DMS53 treated with DMSO at 0.1 percent for 48 hours (cell line): Measurements from ENCODE around the gene MYMX.
"Not testable (repeated sequence)": the region's sequence is repeated elsewhere in the genome, so short reads cannot be mapped to it uniquely, and the experiment has no call there.

Experiments
- DNase-seq: peaks from one replicate; lab custom pipeline; 2025; ENCODE audit not compliant: unreplicated experiment; lab: John Stamatoyannopoulos, UW

Gene MYMX

DNA sequence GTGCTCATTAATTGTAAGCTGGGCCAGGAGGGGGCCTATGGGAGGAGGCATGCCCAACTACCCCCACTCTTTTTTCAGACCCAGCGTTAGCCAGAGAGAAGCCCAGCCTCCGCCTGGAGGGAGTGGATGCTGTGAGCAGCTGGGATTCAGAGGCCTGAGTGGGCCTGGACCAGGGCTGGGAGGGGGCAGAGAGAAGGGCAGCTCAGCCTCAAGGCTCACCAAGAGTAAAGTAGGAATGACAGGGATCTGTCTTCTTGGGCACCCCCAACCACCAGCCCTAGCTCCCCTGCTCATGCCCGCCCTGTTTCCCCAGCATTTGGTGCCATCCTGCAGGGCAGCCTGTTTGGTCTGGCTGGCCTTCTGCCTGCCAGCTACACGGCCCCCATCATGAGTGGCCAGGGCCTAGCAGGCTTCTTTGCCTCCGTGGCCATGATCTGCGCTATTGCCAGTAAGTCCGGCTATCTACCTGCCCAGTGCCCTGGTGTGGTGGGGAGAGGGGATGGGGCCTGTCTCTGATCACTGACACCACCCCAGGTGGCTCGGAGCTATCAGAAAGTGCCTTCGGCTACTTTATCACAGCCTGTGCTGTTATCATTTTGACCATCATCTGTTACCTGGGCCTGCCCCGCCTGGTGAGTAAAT, 13.4 kb downstream of the MYMX start:
- no peak for DNase-seq

DNA sequence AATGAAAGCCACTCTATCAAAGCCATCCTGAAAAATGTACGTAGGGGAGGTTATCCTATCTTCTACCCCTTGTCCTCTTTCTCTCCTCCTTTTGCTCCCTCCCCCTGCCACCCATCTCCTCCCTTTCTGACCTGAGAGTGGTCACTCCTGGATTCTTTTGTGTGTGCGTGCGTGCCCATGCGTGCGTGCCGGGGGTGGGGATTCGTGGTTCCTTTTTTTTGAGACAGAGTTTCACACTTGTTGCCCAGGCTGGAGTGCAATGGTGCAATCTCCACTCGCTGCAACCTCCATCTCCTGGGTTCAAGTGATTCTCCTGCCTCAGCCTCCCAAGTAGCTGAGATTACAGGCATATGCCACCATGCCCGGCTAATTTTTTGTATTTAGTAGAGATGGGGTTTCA, 14.7 kb downstream of the MYMX start:
- not testable (repeated sequence) for DNase-seq

DNA sequence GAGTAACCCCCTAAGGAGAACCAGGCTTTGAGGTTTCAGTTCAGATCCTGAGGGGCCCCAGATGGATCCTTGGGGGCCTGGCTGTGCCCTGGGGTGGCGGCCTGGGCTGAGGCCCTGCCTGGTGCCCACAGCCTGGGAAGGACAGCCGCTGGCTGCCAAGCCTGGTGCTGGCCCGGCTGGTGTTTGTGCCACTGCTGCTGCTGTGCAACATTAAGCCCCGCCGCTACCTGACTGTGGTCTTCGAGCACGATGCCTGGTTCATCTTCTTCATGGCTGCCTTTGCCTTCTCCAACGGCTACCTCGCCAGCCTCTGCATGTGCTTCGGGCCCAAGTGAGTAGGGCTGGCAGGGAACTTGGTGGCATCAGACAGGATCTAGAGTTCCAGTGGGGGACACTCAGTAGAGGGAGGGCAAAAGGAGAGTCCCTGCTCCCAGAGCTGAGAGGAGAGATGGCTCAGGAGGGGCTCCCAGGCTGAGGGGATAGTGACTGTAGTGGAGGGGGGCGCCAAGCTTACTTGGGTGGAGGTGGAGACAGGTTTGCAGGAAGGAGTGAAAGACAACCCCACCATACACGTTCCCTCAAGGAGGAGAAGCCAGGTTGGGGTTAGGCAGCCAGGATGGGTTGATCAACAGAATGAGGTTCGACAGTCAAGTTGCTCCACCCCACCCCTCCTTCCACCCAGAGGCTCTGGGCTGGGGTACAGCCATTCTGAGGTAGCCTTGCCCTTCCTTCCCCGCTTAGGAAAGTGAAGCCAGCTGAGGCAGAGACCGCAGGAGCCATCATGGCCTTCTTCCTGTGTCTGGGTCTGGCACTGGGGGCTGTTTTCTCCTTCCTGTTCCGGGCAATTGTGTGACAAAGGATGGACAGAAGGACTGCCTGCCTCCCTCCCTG, 16.2 kb downstream of the MYMX start:
- DNase-seq = no peak

DNA sequence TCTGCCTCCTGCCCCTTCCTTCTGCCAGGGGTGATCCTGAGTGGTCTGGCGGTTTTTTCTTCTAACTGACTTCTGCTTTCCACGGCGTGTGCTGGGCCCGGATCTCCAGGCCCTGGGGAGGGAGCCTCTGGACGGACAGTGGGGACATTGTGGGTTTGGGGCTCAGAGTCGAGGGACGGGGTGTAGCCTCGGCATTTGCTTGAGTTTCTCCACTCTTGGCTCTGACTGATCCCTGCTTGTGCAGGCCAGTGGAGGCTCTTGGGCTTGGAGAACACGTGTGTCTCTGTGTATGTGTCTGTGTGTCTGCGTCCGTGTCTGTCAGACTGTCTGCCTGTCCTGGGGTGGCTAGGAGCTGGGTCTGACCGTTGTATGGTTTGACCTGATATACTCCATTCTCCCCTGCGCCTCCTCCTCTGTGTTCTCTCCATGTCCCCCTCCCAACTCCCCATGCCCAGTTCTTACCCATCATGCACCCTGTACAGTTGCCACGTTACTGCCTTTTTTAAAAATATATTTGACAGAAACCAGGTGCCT, 16.9 kb downstream of the MYMX start:
- DNase-seq = no peak

DNA sequence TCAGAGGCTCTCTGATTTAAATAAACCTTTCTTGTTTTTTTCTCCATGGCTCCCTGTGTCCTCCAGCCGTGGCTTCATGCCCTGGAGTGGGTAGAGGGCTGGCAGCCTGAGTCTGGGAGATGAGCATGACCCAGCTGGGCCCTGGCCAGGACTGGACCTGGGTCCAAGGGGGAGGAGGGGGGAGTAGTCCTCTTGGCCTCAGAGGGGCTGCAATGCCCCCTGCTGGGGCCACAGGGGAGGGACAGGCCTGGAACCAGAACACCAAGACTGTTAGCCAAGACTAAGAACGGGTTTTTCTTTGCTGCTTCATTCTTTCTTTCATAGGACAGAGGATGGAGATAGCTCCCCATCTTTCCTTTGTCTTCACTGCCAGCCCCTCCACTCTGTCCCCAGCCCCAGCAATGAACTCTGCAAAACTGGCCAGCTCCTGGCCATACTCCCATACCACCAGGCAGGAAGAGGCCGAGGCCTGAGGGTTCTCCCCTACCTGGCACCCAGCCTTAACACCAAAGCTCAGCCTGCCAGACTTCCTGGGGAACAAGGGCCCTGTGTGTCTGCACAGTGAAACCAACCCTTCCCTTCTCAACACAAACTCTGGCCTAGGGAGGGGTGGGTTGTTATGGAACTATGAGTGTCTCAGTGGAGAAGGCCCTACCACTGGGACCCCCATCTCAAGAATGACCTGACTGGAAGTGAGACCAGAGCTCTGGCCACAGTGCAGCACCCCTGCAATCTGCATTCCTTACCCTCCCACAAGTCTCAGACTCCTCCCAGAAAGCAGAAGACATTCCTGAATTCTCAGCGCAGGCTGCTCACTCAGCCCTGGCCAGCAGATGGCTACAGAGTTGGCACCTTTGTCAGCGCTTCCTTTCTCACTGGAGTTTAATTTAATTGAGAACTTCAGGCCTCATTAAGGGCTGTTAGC, 17.6 kb downstream of the MYMX start:
- no peak for DNase-seq

DNA sequence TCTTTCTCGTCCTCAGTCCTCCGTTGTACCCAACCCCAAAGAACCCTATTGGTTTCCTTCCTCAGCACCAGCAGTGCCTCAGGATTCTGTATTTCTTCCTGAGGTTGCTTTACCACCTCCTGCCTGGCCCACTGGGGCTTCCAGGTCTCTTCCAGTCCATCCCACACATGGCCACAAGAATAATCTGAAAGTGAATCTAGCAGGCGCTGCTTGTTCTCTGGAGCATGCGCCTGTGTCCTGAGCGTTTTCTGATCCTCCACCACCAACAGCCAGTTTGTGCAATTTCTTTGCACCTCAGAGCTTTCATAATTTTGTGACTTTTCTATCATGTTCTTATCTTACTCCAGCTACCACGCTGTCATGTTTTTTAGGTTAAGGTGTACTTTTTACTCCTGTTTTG, 18.5 kb downstream of the MYMX start:
- no peak for DNase-seq

DNA sequence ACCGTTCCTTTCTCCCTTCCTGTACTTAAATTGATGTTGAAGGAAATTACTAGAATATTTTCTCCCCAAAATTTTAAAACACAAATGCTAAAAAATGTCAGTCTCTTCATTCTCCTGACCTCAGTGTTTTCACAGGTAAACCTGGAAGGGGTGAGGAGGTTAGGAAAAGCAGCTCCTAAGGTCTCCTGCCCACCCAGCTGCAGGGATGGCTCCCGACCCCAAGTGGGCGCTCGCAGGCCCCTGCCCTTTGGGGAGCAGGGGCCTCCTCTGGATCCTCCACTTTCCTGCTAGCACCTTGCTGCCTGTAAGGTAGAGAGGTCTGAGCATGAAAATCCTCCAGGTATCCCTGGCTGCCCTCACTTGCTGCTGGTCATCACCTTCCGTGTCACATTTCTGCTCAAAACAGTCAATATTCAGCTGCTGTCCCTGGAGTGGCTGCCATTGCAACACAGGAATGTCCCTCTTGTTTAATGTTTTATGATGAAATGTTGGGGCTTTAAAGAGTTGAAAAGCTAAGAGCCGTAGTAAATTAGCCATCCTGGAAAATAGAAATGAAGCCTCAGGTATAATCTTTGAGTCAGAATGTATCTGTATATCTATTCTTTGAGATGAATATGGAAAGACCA, 19.3 kb downstream of the MYMX start:
- no peak for DNase-seq

DNA sequence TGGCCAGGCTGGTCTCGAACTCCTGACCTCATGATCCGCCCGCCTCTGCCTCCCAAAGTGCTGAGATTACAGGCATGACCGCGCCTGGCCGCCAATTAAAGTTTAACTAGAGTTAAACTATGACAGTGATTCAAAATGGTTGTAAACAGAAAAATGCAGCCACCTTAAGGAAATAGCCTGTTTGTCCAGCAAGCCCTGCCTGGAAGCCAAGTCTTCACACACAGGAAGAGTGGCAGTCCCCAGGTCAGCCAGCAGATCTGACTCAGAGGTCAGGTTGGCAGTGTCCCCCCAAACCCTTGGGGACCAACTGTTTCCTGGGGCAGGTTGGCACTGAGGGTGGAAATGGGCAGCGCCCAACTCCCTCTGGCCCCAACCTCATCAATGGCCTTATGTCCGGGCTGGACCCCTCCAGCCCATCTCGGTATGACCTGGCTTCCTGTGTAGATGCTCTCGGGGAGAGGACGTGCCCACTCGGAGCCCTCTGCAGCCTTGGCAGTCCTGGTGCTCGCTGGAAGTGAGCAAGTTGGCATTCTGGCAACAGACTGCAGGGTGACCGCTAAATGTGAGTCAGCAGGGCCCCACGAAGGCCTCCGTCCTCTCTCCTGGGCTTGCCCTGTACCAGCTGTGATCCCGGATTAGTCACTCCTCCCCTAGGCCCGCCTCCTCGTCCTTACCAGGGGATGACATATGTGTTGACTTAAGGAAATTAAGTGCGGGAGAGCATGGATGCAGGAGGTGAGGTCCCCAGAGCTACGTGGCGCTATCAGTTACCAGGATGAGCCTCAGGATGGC, 20.5 kb downstream of the MYMX start:
- DNase-seq = peak; percentile 97

DNA sequence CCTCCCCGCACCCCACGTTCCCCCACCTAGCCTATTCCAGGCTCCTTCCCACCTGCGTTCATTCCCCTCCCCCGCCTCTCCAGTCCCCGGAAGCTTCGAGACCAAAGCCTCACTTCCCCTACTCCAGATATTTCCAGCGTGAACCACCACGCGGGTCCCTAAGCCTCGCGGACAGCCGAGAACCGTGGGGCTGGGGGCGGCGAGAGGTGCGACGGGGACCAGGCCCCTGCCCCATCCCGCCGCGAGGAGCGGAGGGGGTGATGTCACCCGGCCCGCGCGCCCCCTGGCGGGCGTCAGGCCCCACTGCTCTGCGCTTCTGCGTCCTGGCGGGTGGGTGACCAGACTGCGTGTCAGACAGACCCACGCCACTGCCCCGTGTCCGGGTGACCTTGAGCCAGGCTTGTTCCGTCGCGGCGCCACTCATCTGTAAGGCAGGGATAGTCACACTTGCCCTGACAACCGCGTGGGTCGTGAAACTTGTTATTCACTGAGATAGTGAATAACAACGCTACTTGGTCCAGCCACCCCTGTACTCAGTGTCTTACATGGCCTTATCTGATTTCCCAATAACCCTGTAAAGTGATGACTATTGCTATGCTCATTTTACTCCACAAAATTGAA, 21.2 kb downstream of the MYMX start:
- peak; percentile 47 for DNase-seq

DNA sequence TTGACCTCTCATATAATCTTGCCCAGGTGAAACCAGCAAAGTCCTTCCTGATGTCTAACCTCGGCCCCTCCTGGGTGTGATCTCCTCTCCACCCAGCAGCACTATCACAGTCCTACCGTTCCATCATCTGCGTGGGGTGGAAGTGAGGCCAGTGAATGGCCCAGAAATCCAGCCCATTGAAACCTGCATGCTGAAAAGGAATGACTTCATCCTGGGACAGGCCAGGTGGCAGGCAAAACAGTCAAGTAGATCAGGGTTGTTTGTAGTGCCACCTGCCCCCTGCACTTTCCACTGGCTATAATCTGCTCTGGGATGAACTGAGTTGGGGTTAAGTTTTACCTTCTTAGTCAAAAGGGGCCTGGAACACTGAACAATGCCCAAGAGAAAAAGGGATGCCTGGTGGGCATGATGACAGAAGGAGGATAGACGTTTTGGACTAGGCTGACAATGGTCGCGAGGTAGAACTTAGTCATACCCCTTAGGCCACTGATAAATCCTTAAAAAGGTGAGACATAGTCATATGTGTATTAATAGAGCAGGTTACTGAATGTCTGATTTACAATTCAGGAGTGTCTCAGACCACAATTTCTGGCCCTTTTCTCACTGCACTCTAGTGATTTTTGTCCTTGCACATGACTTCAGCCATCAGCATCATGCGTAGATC, 22.1 kb downstream of the MYMX start:
- peak; percentile 43 for DNase-seq

DNA sequence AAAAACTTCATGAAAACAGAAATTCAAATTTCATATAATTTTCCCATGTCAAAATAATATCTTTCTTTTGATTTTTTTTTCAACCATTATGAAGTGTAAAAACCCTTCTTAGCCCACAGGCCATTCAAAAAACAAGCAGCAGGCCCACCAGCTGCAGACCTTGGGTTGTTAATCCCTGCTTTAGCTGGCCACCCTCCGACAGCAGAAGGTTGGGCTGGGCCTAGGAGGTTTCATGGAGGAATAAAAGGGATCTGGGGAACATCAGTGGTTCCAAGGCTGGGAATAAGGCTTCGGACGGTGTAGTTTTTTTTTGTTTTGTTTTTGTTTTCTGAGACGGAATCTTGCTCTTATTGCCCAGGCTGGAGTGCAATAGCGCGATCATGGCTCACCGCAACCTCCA, 26.6 kb downstream of the MYMX start:
- DNase-seq = no peak

DNA sequence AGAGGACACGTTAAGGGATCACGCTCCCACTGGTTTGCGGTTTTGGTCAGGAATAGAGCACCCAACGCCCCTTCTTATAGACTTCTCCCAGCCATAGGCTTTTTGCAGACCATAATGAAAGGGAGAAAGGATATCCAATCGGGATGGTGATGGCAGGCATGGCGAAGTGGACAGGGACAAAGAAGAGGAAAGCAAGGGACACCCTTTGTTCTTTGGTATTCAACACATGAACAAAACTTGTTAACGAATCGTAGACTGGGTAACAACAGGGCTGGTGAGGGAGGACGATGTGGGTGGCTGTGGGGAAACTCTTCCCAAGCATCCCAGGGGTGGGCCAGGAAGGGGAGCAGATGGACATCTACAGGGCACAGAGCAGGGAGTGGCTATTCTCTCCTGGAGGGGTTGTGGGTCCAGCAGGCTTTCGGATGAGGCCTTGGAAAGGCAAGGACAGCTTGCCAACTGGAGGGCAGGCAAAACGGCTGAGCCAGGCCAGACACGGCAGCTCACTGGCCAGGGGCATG, 28.7 kb downstream of the MYMX start:
- DNase-seq = no peak

DNA sequence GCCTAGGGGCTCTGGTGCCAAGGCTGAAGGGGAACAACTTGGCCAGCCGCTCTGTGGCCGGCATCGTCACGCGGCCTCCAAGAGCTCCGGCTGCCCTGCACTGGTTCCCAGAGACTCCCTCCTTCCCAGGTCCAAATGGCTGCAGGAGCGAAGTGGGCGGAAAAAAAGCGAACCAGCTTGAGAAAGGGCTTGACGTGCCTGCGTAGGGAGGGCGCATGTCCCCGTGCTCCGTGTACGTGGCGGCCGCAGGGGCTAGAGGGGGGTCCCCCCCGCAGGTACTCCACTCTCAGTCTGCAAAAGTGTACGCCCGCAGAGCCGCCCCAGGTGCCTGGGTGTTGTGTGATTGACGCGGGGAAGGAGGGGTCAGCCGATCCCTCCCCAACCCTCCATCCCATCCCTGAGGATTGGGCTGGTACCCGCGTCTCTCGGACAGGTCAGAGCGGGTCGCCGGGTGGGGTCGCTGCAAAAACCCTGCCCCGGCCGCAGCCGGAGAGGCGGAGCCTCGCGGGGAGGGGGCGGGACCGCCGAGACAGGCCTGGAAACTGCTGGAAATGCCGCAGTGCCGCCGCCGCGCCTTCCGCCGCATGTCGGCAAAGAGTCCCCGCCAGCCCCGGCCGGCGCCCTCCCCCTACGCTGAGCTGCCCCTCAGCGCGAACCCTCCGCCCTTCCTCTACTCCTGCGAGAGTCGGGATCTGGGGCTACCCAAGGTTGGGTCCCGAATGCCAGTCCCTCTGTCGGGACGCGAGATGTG, 29.4 kb downstream of the MYMX start:
- DNase-seq = peak; percentile 81

DNA sequence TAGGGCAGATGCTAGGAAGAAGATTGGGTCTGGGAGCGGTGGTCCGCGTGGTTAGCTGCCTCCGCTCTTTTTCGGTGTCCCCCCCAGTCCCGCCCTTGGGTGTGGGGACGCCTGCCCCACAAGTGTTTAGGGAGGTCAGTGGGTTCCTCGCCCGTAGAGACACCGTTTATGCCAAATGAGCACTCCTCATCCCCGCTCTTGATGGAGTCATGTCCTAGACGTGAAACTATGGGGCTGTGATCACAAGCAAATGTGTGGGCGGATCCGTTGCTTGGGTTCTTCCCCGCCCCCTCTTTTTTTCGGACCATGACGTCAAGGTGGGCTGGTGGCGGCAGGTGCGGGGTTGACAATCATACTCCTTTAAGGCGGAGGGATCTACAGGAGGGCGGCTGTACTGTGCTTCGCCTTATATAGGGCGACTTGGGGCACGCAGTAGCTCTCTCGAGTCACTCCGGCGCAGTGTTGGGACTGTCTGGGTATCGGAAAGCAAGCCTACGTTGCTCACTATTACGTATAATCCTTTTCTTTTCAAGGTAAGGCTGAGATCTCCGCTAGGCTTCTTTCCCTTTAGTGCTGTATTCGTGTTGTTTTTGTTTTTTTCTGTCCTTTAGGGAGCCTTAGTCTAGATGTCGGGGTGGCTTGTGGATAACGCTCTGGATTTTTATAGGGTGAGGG, 30.1 kb downstream of the MYMX start, which contains the start of gene HSP90AB1:
Gene HSP90AB1, plus strand, starts transcription at position 439 of the 675 bp plus-strand sequence. CDS start 1,529 bp downstream, outside the sequence.
- peak; percentile 94 for DNase-seq

DNA sequence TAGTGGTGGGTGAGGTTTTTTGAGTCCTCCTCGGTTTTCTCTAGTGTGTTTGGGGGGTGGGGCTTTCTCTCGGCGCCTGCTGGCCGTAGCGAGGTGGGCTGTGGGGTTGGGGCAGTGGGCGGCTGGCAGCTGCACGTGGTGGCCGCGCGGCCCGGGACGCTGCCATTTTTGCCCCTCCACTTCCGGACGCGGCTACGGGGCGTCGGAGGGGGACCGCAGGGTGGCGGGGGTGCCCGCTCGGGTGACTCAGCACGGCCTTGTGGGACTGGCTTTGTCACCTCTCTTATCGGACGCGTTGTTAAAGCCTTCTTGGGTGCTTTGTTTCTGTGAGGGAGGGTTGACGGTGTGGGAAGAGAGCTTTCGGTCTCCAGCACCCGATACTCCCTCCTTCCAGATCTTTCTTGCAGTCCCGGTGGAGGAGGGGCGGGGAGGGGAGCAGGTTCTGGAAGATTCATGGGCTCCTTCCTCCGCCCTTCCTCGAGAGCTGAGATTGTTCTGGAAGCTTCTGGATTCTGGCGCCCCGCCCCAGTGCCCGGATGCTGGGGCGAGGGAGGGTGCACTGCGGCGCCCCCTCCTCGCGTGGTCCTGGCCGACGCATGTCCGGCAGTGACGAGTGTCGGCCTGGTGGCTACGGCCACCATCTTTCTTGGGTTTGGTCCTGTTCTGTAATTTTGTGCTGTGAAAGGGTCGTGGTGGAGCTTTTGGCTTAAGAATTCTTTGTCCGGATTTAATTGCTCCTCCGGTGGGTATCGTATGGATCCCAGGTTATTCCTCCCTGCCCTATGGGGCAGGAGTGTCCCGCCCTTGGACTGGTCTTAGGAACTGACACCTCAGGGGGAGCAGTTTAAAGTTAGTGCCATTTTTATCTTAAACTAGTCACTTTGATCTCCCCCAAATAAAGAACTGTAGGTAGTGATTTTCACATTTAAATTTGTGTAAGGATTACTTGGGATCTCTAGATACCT, 30.9 kb downstream of the MYMX start:
- no peak for DNase-seq

DNA sequence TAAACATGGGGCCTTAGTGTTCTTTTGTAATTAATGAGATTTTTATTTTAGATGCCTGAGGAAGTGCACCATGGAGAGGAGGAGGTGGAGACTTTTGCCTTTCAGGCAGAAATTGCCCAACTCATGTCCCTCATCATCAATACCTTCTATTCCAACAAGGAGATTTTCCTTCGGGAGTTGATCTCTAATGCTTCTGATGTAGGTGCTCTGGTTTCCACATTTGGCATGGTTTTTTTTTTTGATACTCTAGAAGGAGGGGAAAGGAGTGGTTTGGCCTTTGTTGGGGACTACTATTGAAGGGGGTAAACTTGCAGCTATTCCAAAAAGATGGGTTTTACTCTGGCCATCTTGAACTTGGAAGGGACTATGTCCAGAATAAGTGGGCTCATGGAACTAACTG, 31.9 kb downstream of the MYMX start:
- no peak for DNase-seq
